ENCODE results near the gene UBC.
"Not testable (repeated sequence)": the region's sequence is repeated elsewhere in the genome, so short reads cannot be mapped to it uniquely, and the experiment has no call there.

The UBC gene

GRCh38 chr12:124931528-124931927 lies 17.1 kb upstream of the UBC start:
- DNase-seq (ENCODE audit: low read depth): not testable (repeated sequence)

GRCh38 chr12:124930586-124930985 lies 16.1 kb upstream of the UBC start:
- DNase-seq (ENCODE audit: low read depth): no peak

GRCh38 chr12:124929649-124930419 lies 15.4 kb upstream of the UBC start:
- DNase-seq (ENCODE audit: low read depth): no peak

- no peak for DNase-seq (ENCODE audit: low read depth)
These were observed 14.6 kb upstream of the UBC start for GRCh38 chr12:124928912-124929530.

GRCh38 chr12:124928095-124928911 lies 13.9 kb upstream of the UBC start:
- peak; percentile 95 for DNase-seq (ENCODE audit: low read depth)

- no peak for DNase-seq (ENCODE audit: low read depth)
These were observed 13.0 kb upstream of the UBC start for GRCh38 chr12:124927201-124928094.

GRCh38 chr12:124925782-124926181 lies 11.3 kb upstream of the UBC start:
- DNase-seq (ENCODE audit: low read depth): not testable (repeated sequence)

- DNase-seq (ENCODE audit: low read depth): no peak
These were observed 10.7 kb upstream of the UBC start for GRCh38 chr12:124925117-124925516.

- no peak for DNase-seq (ENCODE audit: low read depth)
These were observed 9.7 kb upstream of the UBC start for GRCh38 chr12:124923905-124924734.

GRCh38 chr12:124921200-124922031 lies 7.0 kb upstream of the UBC start:
- no peak for DNase-seq (ENCODE audit: low read depth)

- no peak for DNase-seq (ENCODE audit: low read depth)
These were observed 6.0 kb upstream of the UBC start for GRCh38 chr12:124920353-124920935.

- DNase-seq (ENCODE audit: low read depth): no peak
These were observed 5.3 kb upstream of the UBC start for GRCh38 chr12:124919521-124920352.

GRCh38 chr12:124918622-124918988 lies 4.2 kb upstream of the UBC start:
- DNase-seq (ENCODE audit: low read depth): not testable (repeated sequence)

- DNase-seq (ENCODE audit: low read depth): no peak
These were observed 3.6 kb upstream of the UBC start for GRCh38 chr12:124917841-124918621.

- peak; percentile 100 for DNase-seq (ENCODE audit: low read depth)
These were observed 2.8 kb upstream of the UBC start for GRCh38 chr12:124917135-124917840.

- no peak for DNase-seq (ENCODE audit: low read depth)
These were observed 2.1 kb upstream of the UBC start for GRCh38 chr12:124916374-124917134.

Data from non-pigmented ciliary epithelial cell (primary cell).